Suprapubic skin (tissue), 4 donors: ENCODE data around the gene METTL14. TPM values are rescaled to one million over a fixed set of nuclear protein-coding genes. Genes with fewer than 3 reads are reported as not detected.
A peak's percentile ranks its signal among the peaks of the same experiment; 100 is the strongest.
"Not testable (repeated sequence)": the region's sequence is repeated elsewhere in the genome, so short reads cannot be mapped to it uniquely, and the experiment has no call there.

Experiments
- DNase-seq, 2 donors: peaks; one replicate each; pipeline ENCODE4 v3.0.0-alpha.2; 2019; ENCODE audit warnings: low spot score in 2 of 2
- H3K27ac ChIP-seq: fragments of 200-600 bp; sonication (generic); one replicate; pipeline ENCODE4 v1.5.1; 2019
- H3K27me3 ChIP-seq: fragments of 200-600 bp; sonication (generic); one replicate; pipeline ENCODE4 v1.5.1; 2019
- H3K36me3 ChIP-seq: fragments of 200-600 bp; sonication (generic); one replicate; pipeline ENCODE4 v1.5.1; 2019
- H3K4me1 ChIP-seq: fragments of 200-600 bp; sonication (generic); one replicate; pipeline ENCODE4 v1.5.1; 2019
- H3K4me3 ChIP-seq: fragments of 200-600 bp; sonication (generic); one replicate; pipeline ENCODE4 v1.5.1; 2019; ENCODE audit warnings: mild to moderate bottlenecking
- H3K9me3 ChIP-seq: fragments of 200-600 bp; sonication (generic); one replicate; pipeline ENCODE4 v1.5.1; 2019
- CTCF ChIP-seq, 2 donors: fragments of 200-600 bp in 1 of 2; fragments of 450-650 bp in 1 of 2; sonication (generic) in 1 of 2; IDR thresholded peaks; one replicate each; pipeline ENCODE4 v1.5.1; 2016 to 2019; ENCODE audit warnings: antibody characterized with exemption in 2 of 2, mild to moderate bottlenecking in 1 of 2, moderate library complexity in 1 of 2
- EP300 ChIP-seq: sonication (generic); formaldehyde crosslinking; IDR thresholded peaks from one replicate; pipeline ENCODE4 v1.6.1; 2017; ENCODE audit warnings: antibody characterized with exemption
- POLR2A ChIP-seq, 2 donors: fragments of 450-650 bp; IDR thresholded peaks; one replicate each; pipeline ENCODE4 v1.6.1; 2017; ENCODE audit warnings: antibody characterized with exemption in 2 of 2, mild to moderate bottlenecking in 2 of 2, moderate library complexity in 2 of 2
- POLR2AphosphoS5 ChIP-seq, 3 donors: sonication (generic); formaldehyde crosslinking; IDR thresholded peaks; one replicate each; pipeline ENCODE4 v1.6.1; 2017; ENCODE audit warnings: antibody characterized with exemption in 3 of 3
- WGBS: methylation state at CpG from one replicate; pipeline ENCODE4 v1.1.5; 2018; 5-methylcytosine and 5-hydroxymethylcytosine counted together
- total RNA-seq, 4 donors: library from RNA; depleted of rRNA; stranded (reverse); fragments of >200 nt; gene quantifications; one replicate each; pipeline ENCODE4 v1.1.0, GENCODE V29; 2016

The METTL14 gene
- 10 to 100 TPM; 21.5 to 45.0 (median 29.5) TPM for total RNA-seq

- Histone ChIP-seq H3K4me3 (peak within 1 kb of the TSS; percentile 69), H3K27me3 (no peaks in the 10 kb centered on the region), H3K36me3 (peaks cover 23% of the 10 kb centered on the region), H3K27ac (peak within 1 kb of the TSS; percentile 91), H3K4me1 (peaks cover 18% of the 10 kb centered on the region), H3K9me3 (no peaks in the 10 kb centered on the region)
- 5% methylated on average over 41 of the region's 42 CpGs for WGBS
- TF ChIP-seq POLR2AphosphoS5 (IDR thresholded peaks at IDR 0.05) (peak in 1 of 3 donors; percentile 48), CTCF (IDR thresholded peaks at IDR 0.05) (no peak), POLR2A (IDR thresholded peaks at IDR 0.05) (peak in 1 of 2 donors; percentile 59)
- peak; percentile 94 to 96 for DNase-seq
Measured at GRCh38 chr4:118684873-118685811, at the start of gene METTL14. Gene METTL14 (plus strand): TSS chr4:118685392. CDS start chr4:118685535, 143 bp downstream.

- WGBS, result 96% methylated on average over 4 of the region's 9 CpGs
- H3K4me3 ChIP-seq, DNase-seq, H3K4me1 ChIP-seq, H3K9me3 ChIP-seq, H3K27ac ChIP-seq, H3K27me3 ChIP-seq: not testable (repeated sequence)
- peaks cover 14% of the 10 kb centered on the region for H3K36me3 ChIP-seq
Measured at GRCh38 chr4:118636126-118636525, 49.1 kb upstream of the METTL14 start.

GRCh38 chr4:118664665-118665064, 20.5 kb upstream of the METTL14 start:
- H3K27me3 ChIP-seq, H3K9me3 ChIP-seq, DNase-seq, H3K4me1 ChIP-seq, H3K27ac ChIP-seq, H3K4me3 ChIP-seq, H3K36me3 ChIP-seq: not testable (repeated sequence)
- WGBS, result 70% methylated on average over 5 of the region's 5 CpGs

- not testable (repeated sequence) for H3K36me3 ChIP-seq, H3K4me3 ChIP-seq, H3K9me3 ChIP-seq, DNase-seq, H3K27me3 ChIP-seq, H3K27ac ChIP-seq, H3K4me1 ChIP-seq
- WGBS, result 33% methylated on average over 1 of the region's 1 CpG
Measured at GRCh38 chr4:118669220-118669619, 16.0 kb upstream of the METTL14 start.

GRCh38 chr4:118670968-118671367, 14.2 kb upstream of the METTL14 start:
- DNase-seq, H3K4me1 ChIP-seq, H3K27me3 ChIP-seq, H3K36me3 ChIP-seq, H3K4me3 ChIP-seq, H3K9me3 ChIP-seq, H3K27ac ChIP-seq: not testable (repeated sequence)
- 95% methylated on average over 2 of the region's 2 CpGs for WGBS

GRCh38 chr4:118676128-118676527, 9.1 kb upstream of the METTL14 start:
- DNase-seq, result no peak
- no peak for TF ChIP-seq POLR2AphosphoS5 (IDR thresholded peaks at IDR 0.05)
- WGBS, result 74% methylated on average over 2 of the region's 2 CpGs
- Histone ChIP-seq H3K27ac (no peak overlapping the region), H3K36me3 (no peaks in the 10 kb centered on the region), H3K4me3 (no peak overlapping the region), H3K4me1 (no peaks in the 10 kb centered on the region), H3K9me3 (no peaks in the 10 kb centered on the region), H3K27me3 (no peaks in the 10 kb centered on the region)

- peaks cover 1% of the 10 kb centered on the region for H3K4me1 ChIP-seq
- H3K36me3 ChIP-seq, result no peaks in the 10 kb centered on the region
- 53% methylated on average over 1 of the region's 1 CpG for WGBS
- no peak overlapping the region for H3K4me3 ChIP-seq
- H3K27ac ChIP-seq, result no peak overlapping the region
- H3K27me3 ChIP-seq, result no peaks in the 10 kb centered on the region
- H3K9me3 ChIP-seq, result no peaks in the 10 kb centered on the region
- no peak for TF ChIP-seq CTCF (IDR thresholded peaks at IDR 0.05)
- no peak for TF ChIP-seq EP300
- TF ChIP-seq POLR2A (IDR thresholded peaks at IDR 0.05), result no peak
- no peak for TF ChIP-seq POLR2AphosphoS5 (IDR thresholded peaks at IDR 0.05)
- DNase-seq, result no peak
Measured at GRCh38 chr4:118680808-118681207, 4.4 kb upstream of the METTL14 start.

GRCh38 chr4:118682928-118683327, 2.3 kb upstream of the METTL14 start:
- Histone ChIP-seq H3K9me3 (no peaks in the 10 kb centered on the region), H3K4me1 (peaks cover 18% of the 10 kb centered on the region), H3K4me3 (no peak overlapping the region), H3K27me3 (no peaks in the 10 kb centered on the region), H3K27ac (no peak overlapping the region), H3K36me3 (peaks cover under 1% of the 10 kb centered on the region)
- TF ChIP-seq CTCF (IDR thresholded peaks at IDR 0.05), result peak in 1 of 2 donors; percentile 16
- no peak for TF ChIP-seq EP300
- TF ChIP-seq POLR2AphosphoS5 (IDR thresholded peaks at IDR 0.05), result no peak
- no peak for TF ChIP-seq POLR2A (IDR thresholded peaks at IDR 0.05)
- WGBS, result 23% methylated on average over 1 of the region's 1 CpG
- no peak for DNase-seq
